Stimulated activated naive CD8-positive, alpha-beta T cell treated with anti-CD3 and anti-CD28 coated beads, Interleukin-15, Interleukin-2, amounts not matched to agents 100 U/mL and 50 U/mL, for 24 hours (primary cell): ENCODE results near the gene KSR2.

Source experiments
- ATAC-seq: fragments of 150-1000 bp; cut with Tn5 transposase; one replicate; pipeline ENCODE4 v1.10.0; 2021
- DNase-seq: peaks from one replicate; pipeline ENCODE4 v3.0.0; 2021

Gene KSR2

GRCh38 chr12:117968826-117969659, at the start of gene KSR2:
KSR2 (minus strand) TSS chr12:117968990; CDS start chr12:117968255, 735 bp downstream.
- DNase-seq = peak; percentile 57
- ATAC-seq = peak; percentile 71

DNA sequence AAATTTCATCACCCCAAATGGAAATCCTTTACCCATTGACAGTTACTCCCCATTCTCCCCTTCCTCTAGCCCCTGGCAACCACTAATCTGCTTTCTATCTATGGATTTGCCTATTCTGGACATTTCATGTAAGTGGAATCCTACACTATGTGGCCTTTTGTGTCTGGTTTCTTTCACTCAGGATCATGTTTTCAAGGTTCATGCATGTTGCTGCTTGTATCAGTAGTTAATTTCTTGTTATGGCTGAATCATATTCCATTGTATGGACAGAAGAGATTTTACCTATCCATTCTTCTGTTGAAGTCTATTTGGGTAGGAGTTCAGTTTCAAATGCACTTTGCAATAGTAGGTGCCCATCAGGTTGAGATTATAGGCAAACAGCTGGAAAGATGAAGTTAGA, 49.1 kb upstream of the KSR2 start:
- ATAC-seq (no peak), DNase-seq (no peak)

DNA sequence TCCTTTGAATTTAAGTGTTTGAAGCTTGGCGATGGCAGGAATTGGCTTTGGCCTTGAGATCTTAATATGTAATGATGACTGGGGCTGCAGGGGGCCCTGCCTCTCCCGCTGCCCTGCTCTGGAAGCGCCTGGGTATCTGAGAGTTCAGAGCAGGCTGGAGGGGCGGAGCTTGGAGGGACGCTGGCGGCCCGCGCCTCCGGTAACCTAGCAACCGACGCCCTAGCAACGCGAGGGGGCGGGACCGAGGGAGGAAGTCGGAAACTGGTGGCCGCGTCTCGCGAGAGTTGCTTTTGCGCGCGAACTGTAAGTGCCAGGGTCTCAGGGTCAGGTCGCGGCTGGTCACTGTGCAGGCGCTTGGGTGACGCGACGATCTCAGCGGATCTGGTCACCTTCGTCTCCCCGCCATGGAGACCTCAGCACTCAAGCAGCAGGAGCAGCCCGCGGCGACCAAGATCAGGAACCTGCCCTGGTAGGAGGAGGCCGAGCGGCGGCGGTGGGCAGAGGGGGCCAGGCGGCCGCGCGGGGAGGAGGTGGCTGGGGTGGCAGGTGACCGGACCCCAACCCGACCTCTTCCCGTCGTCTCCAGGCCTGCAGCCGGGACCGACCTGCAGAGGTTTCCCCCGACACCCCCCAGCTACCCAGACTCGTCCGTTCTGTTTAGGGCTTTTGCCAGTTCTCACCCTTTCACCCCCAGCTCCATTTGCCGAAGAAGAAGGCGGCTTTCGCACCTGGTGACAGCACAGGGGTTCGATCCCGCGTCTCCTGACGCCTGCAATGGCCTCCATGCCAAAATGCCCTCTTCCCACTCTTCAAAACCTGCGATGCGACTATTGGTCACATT, 47.9 kb upstream of the KSR2 start, which contains the start of gene RFC5:
Gene RFC5 (plus strand): TSS at position 280 of the 841 bp plus-strand sequence. CDS start 125 bp downstream, at position 405.
- DNase-seq (peak; percentile 99), ATAC-seq (peak; percentile 96)

GRCh38 chr12:118015944-118016343, 47.2 kb upstream of the KSR2 start:
- ATAC-seq (no peak), DNase-seq (no peak)

GRCh38 chr12:118015306-118015705, 46.5 kb upstream of the KSR2 start:
- no peak for DNase-seq
- ATAC-seq = no peak

DNA sequence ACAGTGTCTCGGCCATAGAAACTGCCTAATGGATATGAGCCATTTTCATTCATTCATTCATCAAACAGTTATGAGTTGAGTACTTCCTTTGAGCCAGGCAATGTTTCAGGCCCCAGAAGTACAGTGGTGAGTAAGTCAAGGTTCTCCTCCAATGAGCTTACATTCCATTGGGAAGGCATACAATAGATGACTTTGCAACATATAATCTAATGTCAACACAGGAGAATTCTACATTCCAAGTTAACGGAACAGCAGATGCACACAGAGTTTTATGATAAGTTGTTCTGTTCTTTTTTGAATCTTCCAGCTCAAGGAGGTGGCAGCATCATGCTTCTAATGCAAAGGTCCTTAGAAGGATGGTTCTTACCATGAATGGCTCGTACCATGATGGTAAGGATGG, 44.5 kb upstream of the KSR2 start:
- DNase-seq (no peak), ATAC-seq (no peak)

DNA sequence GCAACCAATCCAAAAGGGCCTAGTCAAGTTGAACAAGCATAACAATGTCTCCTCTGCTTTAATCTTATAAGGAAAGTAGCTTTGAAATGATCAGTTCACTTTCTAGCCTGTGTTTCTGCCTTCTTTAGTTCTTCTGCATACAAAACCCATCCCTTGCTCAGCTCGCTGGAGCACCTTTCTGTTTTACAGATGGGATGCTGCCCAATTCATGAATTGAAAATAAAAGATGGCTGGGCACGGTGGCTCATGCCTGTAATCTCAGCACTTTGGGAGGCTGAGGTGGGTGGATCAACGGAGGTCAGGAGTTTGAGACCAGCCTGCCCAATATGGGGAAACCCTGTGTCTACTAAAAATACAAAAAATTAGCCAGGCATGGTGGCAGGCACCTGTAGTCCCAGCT, 43.2 kb upstream of the KSR2 start:
- DNase-seq (no peak), ATAC-seq (no peak)

- DNase-seq = no peak
- no peak for ATAC-seq
These were observed 42.6 kb upstream of the KSR2 start for GRCh38 chr12:118011377-118011776.

DNA sequence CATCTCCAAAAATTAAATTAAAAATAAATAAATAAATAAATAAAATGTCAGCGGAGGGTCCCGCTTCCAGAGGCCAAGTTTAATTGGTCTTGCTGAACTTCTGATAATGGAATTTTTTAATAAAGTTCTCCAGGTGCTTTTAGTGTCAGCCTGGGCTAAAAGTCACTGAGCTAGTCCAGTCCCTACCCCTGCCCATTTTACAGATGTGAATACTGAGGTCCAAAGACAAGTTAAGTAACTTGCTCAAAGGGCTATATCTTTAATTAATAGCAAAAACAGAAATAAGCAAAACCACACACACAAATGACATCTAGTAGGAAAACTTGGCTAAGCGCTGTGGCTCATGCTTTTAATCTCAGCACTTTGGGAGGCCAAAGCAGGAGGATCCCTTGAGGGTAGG, 42.1 kb upstream of the KSR2 start:
- no peak for ATAC-seq
- no peak for DNase-seq

GRCh38 chr12:117999806-118000205, 31.0 kb upstream of the KSR2 start:
- ATAC-seq = peak; percentile 9

GRCh38 chr12:117998719-117999118, 29.9 kb upstream of the KSR2 start:
- DNase-seq = no peak
- no peak for ATAC-seq

More at GRCh38 chr12:117999806-118000205, 31.0 kb upstream of the KSR2 start:
- peak; percentile 10 for DNase-seq

DNA sequence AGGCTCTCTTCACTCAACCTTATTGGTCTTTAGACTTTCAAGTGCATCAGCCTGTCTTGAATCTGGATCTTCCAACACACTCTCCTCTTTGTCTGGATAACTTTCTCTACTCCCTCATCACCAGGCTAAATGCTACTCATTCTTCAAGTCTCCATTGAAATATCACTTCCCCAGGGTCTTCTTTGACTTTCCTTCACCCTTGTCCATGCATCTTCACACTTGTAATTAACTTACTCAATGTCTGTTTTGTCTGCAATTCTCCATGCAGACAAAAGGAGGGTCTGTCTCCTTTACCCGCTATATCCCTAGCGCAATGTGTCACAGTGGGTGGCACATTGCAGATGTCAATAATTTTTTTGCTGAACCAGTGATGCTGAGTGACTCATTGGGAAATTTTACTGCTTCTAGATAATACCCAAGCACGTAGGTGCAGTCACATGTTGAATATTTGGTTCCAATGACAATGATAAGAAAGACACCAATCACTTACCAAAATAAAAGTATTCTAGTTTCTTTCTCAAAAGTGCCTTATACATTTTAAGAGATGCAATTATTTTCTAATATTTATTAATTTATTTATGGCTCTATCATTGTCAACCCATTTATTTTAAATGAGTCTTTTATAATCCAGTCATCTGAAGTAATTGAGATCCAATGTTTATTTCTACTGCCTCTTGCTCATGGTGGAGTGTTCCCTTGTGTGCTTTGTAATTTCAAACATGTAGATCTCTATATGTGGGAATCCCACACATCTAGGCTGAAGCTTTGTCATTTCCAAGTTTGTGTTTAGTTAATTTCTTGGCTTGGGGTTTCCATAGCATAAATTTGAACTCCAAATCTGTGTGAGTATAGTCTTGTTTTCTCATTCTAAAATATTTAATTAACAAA, 26.0 kb upstream of the KSR2 start:
- no peak for DNase-seq
- ATAC-seq = peak; percentile 55

- DNase-seq (no peak), ATAC-seq (peak; percentile 73)
These were observed 18.1 kb upstream of the KSR2 start for GRCh38 chr12:117986705-117987469.

DNA sequence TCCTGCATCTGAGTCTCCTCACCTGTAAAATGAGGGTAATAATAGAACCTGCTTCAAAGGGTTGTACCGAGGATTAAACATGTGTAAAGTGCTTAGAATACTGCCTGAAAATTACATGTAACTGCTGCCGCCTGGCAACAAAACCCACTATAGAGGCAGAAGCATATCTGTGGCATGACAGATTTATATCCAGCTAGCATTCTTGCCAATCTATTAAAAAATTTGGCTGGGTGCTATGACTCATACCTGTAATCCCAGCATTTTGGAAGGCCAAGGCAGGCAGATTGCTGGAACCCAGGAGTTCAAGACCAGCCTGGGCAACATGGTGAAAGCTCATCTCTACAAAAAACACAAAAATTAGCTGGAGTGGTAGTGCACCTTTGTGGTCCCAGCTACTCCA, 16.4 kb upstream of the KSR2 start:
- no peak for DNase-seq
- ATAC-seq = no peak

DNA sequence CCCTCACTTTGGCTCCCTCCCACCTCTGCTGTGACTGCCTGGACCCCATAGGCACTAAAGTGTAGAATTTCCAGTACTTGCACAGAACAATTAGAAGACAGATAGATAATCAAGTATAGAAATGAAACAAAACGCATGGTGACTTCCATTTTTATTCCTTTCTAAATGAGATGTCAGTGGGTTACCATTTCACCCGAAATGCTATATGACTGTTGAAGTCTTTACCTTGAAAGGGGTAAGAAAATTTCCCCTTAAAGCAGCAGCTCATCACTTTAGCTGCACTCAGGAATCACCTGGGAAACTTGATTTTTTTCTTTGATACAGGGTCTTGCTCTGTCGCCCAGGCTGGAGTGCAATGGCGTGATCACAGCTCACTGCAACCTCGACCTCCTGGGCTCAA, 12.5 kb upstream of the KSR2 start:
- DNase-seq = no peak
- ATAC-seq = no peak

GRCh38 chr12:117980616-117981015, 11.8 kb upstream of the KSR2 start:
- DNase-seq (no peak), ATAC-seq (no peak)

DNA sequence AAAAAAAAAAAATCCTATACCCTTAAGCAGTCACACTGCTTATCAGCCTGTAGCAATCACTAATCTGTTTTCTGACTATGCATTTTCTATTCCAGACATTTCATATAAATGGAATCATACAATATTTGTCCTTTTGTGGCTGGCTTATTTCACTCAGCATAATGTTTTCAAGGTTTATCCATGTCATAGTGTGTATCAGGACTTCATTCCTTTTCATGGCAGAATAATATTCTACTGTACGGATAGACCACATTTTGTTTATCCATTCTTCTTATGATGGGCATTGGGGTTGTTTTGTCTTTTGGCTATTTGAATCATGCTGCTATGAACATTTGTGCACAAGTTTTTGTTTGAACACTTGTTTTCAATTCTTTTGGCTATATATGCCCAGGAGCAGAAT, 8.6 kb upstream of the KSR2 start:
- ATAC-seq (no peak), DNase-seq (no peak)

- ATAC-seq (no peak), DNase-seq (no peak)
These were observed 6.2 kb upstream of the KSR2 start for GRCh38 chr12:117975006-117975405.

DNA sequence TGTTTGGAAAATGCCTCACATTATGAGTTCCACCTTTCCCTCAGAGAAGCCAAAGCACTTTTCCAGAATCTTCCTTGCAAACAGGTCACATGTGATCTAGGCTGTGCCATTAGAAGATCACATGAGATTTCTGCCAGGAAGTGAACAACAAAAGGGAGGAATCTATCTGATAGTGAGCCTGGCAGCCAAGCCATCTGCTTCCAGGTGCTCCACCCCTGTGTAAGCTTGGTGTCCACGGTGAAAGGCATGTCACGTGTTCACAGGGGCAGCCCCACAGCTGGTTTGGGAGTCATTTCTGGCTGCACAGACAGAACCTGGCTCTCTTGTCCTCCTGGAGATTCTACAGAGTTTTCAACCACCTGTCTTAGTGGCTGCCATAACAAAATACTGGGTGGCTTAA, 3.5 kb upstream of the KSR2 start:
- DNase-seq (no peak), ATAC-seq (no peak)

- DNase-seq (no peak), ATAC-seq (no peak)
These were observed 1.5 kb upstream of the KSR2 start for GRCh38 chr12:117970334-117970733.

DNA sequence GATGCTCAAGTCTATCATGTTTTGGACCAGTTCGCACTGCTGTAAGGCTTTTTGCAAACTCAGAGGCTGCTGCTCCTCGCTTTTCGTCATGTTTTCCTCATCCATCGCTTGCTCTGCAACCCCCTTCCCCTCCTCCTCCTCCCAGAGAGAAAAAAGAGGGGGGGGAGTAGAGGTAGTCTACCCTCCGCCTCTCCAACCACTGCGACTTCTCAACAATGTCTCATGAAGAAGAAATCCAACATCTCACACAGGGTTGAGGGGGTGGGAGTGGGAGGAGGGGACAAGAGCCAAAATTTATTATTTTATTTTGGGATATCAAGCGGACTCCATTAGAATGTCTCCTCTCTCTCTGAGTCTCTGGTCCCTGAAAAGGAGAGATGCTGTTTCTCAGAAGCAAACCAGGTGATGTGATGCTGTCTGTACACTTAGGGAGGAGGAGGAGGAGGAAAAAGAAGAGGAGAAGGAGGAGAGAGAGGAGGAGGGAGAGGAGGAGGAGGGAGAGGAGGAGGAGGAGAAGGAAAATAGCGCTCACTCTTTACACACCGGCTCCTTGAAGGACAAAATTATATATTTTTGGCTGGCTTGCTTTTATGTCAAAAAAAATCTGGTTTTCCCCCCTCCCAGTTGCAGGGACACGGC, 520 bp downstream of the KSR2 start:
- DNase-seq (no peak), ATAC-seq (no peak)
